Activated naive CD8-positive, alpha-beta T cell (primary cell): ENCODE data around the gene PTPRH.
"Not testable (repeated sequence)": the region's sequence is repeated elsewhere in the genome, so short reads cannot be mapped to it uniquely, and the experiment has no call there.

Source experiments
- H3K27ac Mint-ChIP-seq: one replicate; pipeline ENCODE4 v1.8.0; 2021; ENCODE audit warnings: mixed read lengths
- H3K27me3 Mint-ChIP-seq: one replicate; pipeline ENCODE4 v1.8.0; 2021; ENCODE audit warnings: mixed read lengths
- H3K36me3 Mint-ChIP-seq: one replicate; pipeline ENCODE4 v1.8.0; 2021; ENCODE audit warnings: mixed read lengths
- H3K4me1 Mint-ChIP-seq: one replicate; pipeline ENCODE4 v1.8.0; 2021; ENCODE audit warnings: low read depth, mixed read lengths
- H3K4me3 Mint-ChIP-seq: one replicate; pipeline ENCODE4 v1.8.0; 2021; ENCODE audit warnings: mild to moderate bottlenecking, mixed read lengths
- H3K9me3 Mint-ChIP-seq: one replicate; pipeline ENCODE4 v1.8.0; 2021; ENCODE audit warnings: low read depth, mixed read lengths

PTPRH gene

DNA sequence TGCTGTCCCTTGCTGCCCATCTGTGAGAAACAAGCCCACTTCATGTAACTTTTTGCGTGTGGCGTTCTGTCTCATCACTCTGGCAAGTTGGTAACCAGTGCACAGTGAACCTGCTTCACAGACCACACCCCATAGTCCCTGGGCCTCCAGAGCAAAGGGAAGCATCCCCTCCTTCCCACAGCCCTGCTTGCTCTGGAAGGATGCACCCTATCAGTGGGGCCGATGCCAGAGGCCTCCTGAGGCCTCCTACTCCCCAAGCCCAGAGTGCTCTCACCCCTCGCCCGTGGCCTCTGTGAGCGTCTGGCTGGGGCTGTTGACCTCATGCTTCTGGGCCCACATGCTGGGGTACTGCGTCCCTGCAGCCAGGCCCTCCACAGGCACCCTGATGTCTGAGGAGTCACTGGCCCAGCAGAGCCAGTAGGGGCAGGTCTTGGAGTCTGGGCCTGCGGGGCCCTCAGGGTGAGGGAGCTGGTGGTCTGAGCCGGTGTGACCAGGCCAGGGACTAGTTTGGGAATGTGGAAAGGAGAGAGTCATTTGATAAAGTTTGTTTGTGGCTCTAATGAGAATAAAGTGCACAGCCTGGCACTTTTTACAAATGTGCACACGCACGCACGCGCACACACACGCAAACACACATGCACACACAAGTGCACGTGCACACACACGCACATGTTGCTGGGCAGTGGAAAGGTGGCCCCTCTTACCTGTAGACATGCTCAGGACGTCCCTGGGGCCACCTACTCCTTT lies 14.2 kb upstream of the PTPRH start:
- Mint-ChIP-seq H3K4me3 (no peak overlapping the region), H3K4me1 (peaks cover 2% of the 10 kb centered on the region), H3K9me3 (no peaks in the 10 kb centered on the region), H3K27ac (no peak overlapping the region), H3K36me3 (peaks cover 6% of the 10 kb centered on the region), H3K27me3 (no peaks in the 10 kb centered on the region)

DNA sequence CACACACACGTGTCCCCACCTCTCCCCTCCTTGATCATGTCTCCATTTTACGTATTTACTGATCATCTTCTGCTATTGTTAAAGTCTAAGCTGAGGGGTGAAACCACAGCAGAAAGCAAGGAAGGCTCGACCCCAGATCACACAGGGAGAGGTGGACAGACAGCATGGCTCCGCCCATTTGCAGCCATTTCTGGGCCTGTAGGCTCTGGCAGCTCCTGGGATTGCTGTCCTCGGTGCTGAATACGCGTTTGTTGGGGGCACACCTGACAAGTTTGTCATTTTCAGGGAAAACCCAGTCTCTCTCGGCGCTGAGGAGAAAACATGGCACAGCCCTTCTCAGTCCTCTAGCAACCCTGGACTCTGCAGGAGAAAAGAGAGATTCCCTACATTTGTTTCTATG lies 11.2 kb upstream of the PTPRH start:
- Mint-ChIP-seq H3K4me1 (peaks cover 11% of the 10 kb centered on the region), H3K27ac (no peak overlapping the region), H3K4me3 (no peak overlapping the region), H3K9me3 (no peaks in the 10 kb centered on the region), H3K36me3 (peaks cover 6% of the 10 kb centered on the region), H3K27me3 (peaks cover 3% of the 10 kb centered on the region)

DNA sequence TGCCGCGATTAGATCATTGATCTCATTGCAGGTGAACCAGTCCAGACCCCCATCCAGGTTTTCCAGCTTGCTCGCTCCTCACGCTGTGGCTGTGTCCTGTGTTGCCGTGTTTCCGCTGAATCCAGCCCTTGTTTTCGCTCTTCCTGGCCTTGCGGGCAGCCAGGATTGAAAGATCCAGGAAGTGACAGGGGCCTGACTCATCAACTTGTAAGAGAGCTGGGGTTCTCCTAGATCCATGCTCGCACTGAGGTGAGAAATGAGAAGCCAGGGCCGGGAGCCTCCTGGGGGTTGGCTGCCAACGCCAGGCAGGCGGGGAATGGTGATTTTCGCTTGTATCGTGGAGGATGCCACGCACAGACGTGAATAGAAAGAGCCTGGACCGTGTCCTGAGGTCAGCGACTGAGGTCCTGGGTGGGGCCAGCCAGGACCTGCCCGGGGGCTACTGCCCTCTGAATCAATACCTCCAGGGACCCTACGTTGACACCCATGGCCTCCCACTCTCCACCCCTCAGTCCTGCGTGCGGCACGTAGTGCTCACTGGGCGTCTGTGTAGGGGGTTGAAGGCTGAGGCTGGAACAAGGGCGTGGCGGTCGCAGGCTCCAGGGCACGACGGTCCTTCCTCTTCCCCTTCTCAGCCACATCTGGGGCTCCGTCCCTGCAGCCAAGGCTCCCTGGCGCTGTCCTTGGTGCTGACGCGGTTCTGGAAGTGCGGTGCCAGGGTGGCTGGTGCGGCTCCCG lies 7.3 kb upstream of the PTPRH start:
- Mint-ChIP-seq H3K9me3 (no peaks in the 10 kb centered on the region), H3K4me1 (peaks cover 11% of the 10 kb centered on the region), H3K36me3 (peaks cover 6% of the 10 kb centered on the region), H3K27me3 (peaks cover 10% of the 10 kb centered on the region), H3K4me3 (peak overlapping the region; percentile 65), H3K27ac (no peak overlapping the region)

DNA sequence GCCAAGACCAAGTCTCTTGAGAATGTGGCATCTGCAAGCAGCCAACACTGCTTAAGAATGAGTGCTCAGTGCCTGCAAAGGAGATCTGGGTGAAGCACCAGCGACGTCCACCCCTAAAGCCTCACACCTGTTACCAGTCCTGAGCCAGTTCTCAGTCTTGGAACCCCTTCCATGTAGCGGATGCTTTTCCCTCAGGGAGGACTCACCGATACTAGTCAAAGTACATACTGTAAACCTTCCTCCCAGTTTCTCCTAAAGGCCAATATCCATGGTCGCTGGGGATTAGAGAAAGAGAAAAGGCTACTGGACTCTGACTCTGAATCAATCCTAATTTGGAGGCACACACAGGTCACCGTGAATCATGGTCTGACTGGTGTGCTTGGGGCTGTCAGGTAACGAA lies 4.2 kb upstream of the PTPRH start:
- peaks cover 11% of the 10 kb centered on the region for H3K4me1 Mint-ChIP-seq
- H3K27ac Mint-ChIP-seq = no peak overlapping the region
- no peak overlapping the region for H3K4me3 Mint-ChIP-seq

DNA sequence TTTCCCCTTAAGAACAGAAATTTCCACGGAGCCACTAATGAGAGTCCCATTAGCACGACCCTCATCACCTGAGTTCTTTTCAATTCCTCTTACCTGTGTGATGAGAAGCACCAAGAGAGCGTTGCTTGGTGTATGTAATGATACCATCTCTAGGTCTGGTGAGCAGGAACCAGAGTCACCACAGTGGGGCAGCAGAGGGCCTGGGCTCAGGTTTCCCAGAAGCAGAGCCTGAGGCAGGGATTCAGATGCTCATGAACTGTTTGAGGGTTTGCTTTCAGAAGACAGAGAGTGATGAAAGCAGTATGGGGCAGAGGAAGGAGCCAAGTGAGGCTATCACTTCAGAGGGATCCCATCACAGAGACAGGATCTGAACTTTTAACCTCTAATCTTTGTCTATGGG lies 3.1 kb upstream of the PTPRH start:
- Mint-ChIP-seq H3K36me3 (no peaks in the 10 kb centered on the region), H3K27me3 (peaks cover 13% of the 10 kb centered on the region), H3K27ac (no peak overlapping the region), H3K9me3 (no peaks in the 10 kb centered on the region), H3K4me1 (peaks cover 11% of the 10 kb centered on the region), H3K4me3 (no peak overlapping the region)

More for the DNA sequence above, 4.2 kb upstream of the PTPRH start:
- no peaks in the 10 kb centered on the region for H3K36me3 Mint-ChIP-seq
- H3K9me3 Mint-ChIP-seq = no peaks in the 10 kb centered on the region
- H3K27me3 Mint-ChIP-seq = peaks cover 13% of the 10 kb centered on the region

DNA sequence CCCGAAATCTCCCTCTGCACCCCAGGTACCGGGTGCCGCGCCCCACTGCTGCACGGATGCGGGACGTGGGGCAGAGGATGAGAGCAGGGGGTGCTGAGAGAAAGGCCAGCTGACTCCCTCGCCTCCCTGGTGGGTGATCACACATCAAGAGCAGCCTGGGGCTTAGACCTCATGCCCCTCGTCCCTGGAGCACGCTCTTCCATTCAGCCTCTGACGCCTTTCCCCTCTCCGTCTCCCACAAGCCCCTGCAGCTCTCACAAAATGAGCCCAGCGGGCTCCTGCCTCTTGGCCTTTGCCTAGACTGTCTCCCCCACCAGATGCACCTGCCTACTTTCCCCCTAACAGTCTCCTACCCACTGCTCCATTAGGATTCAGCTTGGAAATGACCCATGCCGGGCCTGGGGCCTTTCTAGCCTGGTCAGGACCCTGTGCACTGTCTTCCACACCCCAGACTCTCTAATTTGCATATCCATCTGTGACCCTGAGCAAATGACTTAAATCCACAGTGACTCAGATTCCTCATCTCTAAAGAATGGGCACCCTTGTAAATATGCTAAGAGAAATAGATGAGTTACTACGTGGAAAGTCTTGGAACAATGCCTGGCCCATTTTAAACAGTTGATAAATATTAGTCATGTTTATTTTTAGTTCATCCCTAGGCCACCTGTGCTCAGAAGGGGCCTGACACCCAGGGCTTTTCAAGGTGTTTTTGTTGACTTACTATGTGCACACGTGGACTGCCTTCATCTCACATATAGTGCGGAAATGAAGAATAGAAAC lies 582 bp upstream of the PTPRH start:
- Mint-ChIP-seq H3K27me3 (peaks cover 18% of the 10 kb centered on the region), H3K4me3 (no peak overlapping the region), H3K4me1 (peaks cover 2% of the 10 kb centered on the region), H3K9me3 (no peaks in the 10 kb centered on the region), H3K36me3 (no peaks in the 10 kb centered on the region), H3K27ac (no peak overlapping the region)

DNA sequence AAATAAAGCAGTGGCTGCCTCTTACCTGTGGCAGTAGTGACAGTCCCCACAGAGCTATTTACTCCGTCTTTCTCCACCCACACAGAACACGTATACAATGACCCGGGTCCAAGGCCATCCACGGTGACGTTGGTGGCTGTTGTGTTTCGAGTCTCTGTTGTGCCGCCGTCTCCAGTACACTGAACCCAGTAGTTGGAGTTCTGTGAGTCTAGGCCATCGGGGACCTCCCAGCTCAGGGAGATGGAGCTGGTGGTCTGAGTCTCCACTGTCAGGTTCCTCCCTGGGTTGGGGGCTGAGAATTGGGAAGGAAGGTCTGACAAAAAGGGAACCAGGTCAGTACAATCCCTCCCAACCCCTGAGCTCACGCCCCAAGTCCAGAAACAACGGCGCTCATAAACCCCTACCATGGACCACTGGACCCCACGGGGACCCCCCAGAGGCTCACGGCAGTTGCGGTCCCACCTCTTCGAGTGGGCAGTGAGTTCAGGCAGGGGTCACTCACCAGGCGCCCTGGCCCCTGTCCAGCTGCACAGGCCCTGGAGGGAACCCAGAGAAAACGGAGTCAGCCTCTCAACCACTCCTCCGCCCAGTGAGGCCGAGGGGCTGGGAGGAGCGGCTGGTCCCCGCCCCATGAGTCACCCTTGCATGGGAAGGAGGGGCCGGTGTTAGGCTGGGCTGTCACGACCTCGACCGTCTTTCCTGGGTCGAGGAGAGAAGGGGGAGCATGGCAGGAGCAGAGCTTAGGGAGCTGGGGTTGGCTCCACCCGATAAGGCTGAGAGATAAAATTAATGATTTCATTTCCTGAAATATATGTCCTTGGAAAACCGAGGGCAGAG lies 2.4 kb downstream of the PTPRH start:
- Mint-ChIP-seq H3K36me3 (no peaks in the 10 kb centered on the region), H3K4me3 (no peak overlapping the region), H3K27ac (peak overlapping the region; percentile 66), H3K27me3 (peaks cover 22% of the 10 kb centered on the region), H3K9me3 (no peaks in the 10 kb centered on the region), H3K4me1 (peaks cover 2% of the 10 kb centered on the region)

DNA sequence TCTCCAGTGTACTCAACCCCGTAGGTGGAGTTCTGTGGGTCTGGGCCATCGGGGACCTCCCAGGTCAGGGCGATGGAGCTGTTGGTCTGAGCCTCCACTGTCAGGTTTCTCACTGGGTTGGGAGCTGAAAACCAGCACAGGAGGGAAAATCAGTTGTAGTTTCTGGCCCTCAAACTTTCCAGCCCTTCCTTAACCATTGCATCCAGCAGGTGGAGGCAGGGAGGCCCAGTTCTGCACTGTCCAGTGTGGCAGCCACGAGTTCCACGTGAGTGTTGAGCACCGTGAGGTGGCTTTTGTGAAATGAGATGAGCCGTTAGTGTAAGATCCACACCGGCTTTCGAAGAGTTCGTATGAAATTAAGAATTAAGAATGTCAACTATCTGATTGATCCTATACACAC lies 7.1 kb downstream of the PTPRH start:
- H3K36me3 Mint-ChIP-seq, H3K4me1 Mint-ChIP-seq, H3K9me3 Mint-ChIP-seq, H3K27ac Mint-ChIP-seq, H3K4me3 Mint-ChIP-seq: not testable (repeated sequence)
- H3K27me3 Mint-ChIP-seq = peaks cover 25% of the 10 kb centered on the region

DNA sequence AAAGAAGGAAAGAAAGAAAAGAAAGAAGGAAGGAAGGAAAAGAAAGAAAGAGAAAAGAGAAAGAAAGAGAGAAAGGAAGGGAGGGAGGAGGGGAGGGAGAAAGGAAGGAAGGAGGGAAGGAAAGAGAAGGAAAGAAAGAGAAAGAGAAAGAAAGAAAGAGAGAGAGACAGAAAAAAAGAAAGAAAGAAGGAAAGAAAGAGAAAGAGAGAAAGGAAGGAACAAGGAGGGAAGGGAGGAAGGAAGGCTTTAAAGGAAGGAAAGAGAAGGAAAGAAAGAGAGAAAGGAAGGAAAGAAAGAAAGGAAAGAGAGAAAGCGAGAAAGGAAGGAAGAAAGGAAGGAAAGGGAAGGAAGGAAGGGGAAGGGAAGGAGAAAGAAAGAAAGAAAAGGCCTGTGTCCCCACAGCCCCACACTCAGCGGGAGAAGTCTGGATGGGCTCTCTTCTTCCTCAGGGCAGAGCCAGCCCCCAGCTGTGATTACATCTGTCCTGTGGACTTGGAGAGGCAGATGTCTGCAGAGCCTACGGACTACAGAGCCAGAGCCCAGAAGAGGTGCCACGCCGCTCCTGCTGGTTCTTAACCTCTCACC lies 9.6 kb downstream of the PTPRH start:
- Mint-ChIP-seq H3K4me1 (no peaks in the 10 kb centered on the region), H3K36me3 (no peaks in the 10 kb centered on the region), H3K9me3 (no peaks in the 10 kb centered on the region), H3K4me3 (no peak overlapping the region), H3K27ac (no peak overlapping the region), H3K27me3 (peaks cover 16% of the 10 kb centered on the region)

DNA sequence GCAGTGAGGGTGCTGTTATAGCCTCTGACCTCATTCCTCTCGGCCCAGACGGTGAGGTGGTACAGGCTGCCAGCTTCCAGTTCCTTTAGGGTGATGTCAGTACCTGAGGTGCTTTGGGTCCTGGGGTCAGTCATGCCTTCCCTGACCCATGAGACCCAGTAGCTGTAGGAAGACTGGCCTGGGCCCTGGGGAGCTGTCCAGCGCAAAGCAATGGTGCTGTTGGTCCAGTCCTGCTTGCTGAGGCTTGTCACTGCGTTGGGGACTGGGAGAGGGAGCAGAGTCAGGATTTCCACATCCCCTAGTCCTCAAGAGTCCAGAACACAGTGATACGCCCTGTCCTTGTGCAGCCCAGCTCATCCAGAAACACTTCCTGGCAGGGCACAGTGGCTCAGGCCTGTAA lies 10.7 kb downstream of the PTPRH start:
- Mint-ChIP-seq H3K4me1 (no peaks in the 10 kb centered on the region), H3K9me3 (no peaks in the 10 kb centered on the region), H3K27ac (no peak overlapping the region), H3K36me3 (no peaks in the 10 kb centered on the region), H3K4me3 (no peak overlapping the region), H3K27me3 (peaks cover 15% of the 10 kb centered on the region)

DNA sequence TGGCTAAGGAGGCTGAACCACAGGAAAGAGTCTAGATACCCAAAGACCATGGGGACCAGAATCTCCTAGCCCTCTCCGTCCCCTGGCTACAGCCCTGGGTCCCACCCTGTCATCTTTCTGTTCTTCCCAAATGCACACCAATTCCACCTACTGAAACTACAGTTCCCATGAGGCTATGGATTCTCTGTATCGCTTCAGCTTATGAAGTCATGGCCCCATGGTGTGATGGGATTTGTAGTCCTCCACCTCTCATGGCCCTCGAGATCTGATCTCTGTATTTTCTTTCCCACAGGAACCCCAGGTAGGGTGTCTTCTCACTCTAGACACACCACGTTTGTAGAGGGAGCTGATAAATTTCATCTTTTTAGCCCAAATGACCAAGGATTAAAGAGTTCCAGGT lies 11.8 kb downstream of the PTPRH start:
- H3K4me1 Mint-ChIP-seq = no peaks in the 10 kb centered on the region
- H3K27me3 Mint-ChIP-seq = peaks cover 15% of the 10 kb centered on the region
- H3K4me3 Mint-ChIP-seq = no peak overlapping the region
- H3K9me3 Mint-ChIP-seq = no peaks in the 10 kb centered on the region
- no peaks in the 10 kb centered on the region for H3K36me3 Mint-ChIP-seq
- no peak overlapping the region for H3K27ac Mint-ChIP-seq

DNA sequence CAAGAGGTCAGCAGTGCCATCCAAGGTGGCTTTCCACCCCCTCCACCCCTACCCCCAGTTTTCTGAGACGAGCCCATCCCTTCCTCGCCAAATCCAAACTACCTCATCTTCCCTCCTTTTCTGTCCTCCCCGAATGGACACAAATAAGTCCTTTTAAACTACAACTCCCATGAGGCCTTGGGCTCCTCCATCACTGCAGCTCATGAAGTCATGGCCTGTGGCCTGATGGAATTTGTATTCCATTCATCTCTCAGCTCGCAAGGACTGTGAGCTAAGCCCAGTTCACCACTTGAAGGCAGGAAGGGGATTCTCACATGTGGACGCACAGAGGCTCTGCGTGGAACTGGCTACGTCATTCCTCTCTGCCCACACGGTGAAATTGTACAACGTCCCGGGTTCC lies 12.5 kb downstream of the PTPRH start:
- H3K4me3 Mint-ChIP-seq = no peak overlapping the region
- no peaks in the 10 kb centered on the region for H3K36me3 Mint-ChIP-seq
- H3K27ac Mint-ChIP-seq = no peak overlapping the region
- no peaks in the 10 kb centered on the region for H3K4me1 Mint-ChIP-seq
- peaks cover 11% of the 10 kb centered on the region for H3K27me3 Mint-ChIP-seq
- no peaks in the 10 kb centered on the region for H3K9me3 Mint-ChIP-seq

DNA sequence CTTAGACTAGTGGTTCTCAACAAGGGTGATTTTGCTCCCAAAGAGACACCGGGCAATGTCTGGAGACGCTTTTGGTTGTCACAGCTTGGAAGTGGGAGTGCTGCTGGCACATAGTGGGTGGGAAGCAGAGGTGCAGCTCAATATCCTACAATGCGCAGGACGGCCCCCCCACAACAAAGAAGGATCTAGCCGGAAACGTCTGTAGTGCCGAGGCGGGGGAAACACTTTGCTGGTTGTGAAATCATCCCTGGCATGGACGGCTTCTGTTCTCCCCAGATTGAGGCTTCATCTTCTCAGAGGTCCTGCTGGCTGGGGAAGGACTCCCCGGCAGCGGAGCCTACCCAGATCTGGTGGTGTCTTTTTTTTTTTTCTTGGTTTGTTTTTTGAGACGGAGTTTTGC lies 15.8 kb downstream of the PTPRH start:
- H3K27ac Mint-ChIP-seq = no peak overlapping the region
- H3K4me1 Mint-ChIP-seq = peaks cover 4% of the 10 kb centered on the region
- H3K4me3 Mint-ChIP-seq = no peak overlapping the region
- no peaks in the 10 kb centered on the region for H3K9me3 Mint-ChIP-seq
- H3K36me3 Mint-ChIP-seq = no peaks in the 10 kb centered on the region
- H3K27me3 Mint-ChIP-seq = peaks cover 7% of the 10 kb centered on the region

DNA sequence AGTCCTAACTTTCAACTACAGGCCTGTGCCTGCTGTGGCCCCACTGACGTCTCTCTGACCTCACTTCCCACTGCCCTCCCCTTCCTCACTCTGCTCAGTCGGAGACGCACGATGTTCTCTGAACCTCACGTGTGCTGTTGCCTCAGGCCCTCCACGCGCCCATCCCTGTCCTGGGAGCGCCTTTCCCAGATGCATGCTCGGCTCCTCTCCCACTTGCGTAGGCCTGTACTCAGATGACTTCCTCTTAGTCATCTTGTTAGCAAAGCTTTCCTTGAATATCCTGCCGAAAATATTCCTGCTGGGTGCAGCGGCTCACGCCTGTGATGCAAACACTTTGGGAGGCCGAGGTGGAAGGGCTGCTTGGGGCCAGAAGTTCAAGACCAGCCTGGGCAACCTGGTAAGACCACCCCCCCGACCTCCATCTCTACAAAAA lies 19.9 kb downstream of the PTPRH start:
- Mint-ChIP-seq H3K9me3 (no peaks in the 10 kb centered on the region), H3K4me3 (no peak overlapping the region), H3K27ac (no peak overlapping the region), H3K36me3 (no peaks in the 10 kb centered on the region), H3K27me3 (peaks cover 6% of the 10 kb centered on the region), H3K4me1 (peaks cover 5% of the 10 kb centered on the region)
